ENCODE data around the gene EPHX1.
"Not testable (repeated sequence)": the region's sequence is repeated elsewhere in the genome, so short reads cannot be mapped to it uniquely, and the experiment has no call there.

The EPHX1 gene

GRCh38 chr1:225881081-225881958, 71.4 kb downstream of the EPHX1 start:
- DNase-seq (ENCODE audit: low spot score), result peak; percentile 75

- DNase-seq (ENCODE audit: low spot score), result peak; percentile 89
These were observed 72.2 kb downstream of the EPHX1 start, which contains the start of gene TMEM63A for GRCh38 chr1:225881959-225882693. TSS of gene TMEM63A (minus strand) at chr1:225882380. CDS start at chr1:225877580, 4,800 bp downstream.

- peak; percentile 42 for DNase-seq (ENCODE audit: low spot score)
These were observed 73.0 kb downstream of the EPHX1 start for GRCh38 chr1:225882694-225883615.

GRCh38 chr1:225883616-225884265, 73.8 kb downstream of the EPHX1 start:
- DNase-seq (ENCODE audit: low spot score), result no peak

- DNase-seq (ENCODE audit: low spot score), result no peak
These were observed 75.4 kb downstream of the EPHX1 start for GRCh38 chr1:225885336-225885735.

- no peak for DNase-seq (ENCODE audit: low spot score)
These were observed 76.5 kb downstream of the EPHX1 start for GRCh38 chr1:225886159-225887029.

- no peak for DNase-seq (ENCODE audit: low spot score)
These were observed 77.0 kb downstream of the EPHX1 start for GRCh38 chr1:225887030-225887314.

- not testable (repeated sequence) for DNase-seq (ENCODE audit: low spot score)
These were observed 77.8 kb downstream of the EPHX1 start for GRCh38 chr1:225887554-225888288.

- DNase-seq (ENCODE audit: low spot score), result no peak
These were observed 78.5 kb downstream of the EPHX1 start for GRCh38 chr1:225888289-225888897.

- DNase-seq (ENCODE audit: low spot score), result no peak
These were observed 79.1 kb downstream of the EPHX1 start, which contains the start of gene LEFTY1 for GRCh38 chr1:225888898-225889601. TSS of gene LEFTY1 (minus strand) at chr1:225889146. CDS start at chr1:225889066, 80 bp downstream.

GRCh38 chr1:225889743-225890142, 79.8 kb downstream of the EPHX1 start:
- DNase-seq (ENCODE audit: low spot score), result no peak

GRCh38 chr1:225890346-225891228, 80.7 kb downstream of the EPHX1 start:
- no peak for DNase-seq (ENCODE audit: low spot score)

- DNase-seq (ENCODE audit: low spot score), result peak; percentile 26
These were observed 81.5 kb downstream of the EPHX1 start for GRCh38 chr1:225891229-225891972.

GRCh38 chr1:225892307-225892706, 82.4 kb downstream of the EPHX1 start:
- DNase-seq (ENCODE audit: low spot score), result no peak
